Prostate gland (tissue), 2 donors: ENCODE measurements around the gene ZBTB5.

ENCODE experiments used
- CTCF ChIP-seq, 4 experiments: fragments of 200-600 bp in 2 of 4; fragments of 450-650 bp in 2 of 4; sonication (generic) in 2 of 4; IDR thresholded peaks; 1 replicate in 3 of 4; 2 replicates in 1 of 4; pipeline ENCODE4 v1.5.1; 2016 to 2019; ENCODE audit warnings: antibody characterized with exemption in 4 of 4, mild to moderate bottlenecking in 2 of 4, moderate library complexity in 2 of 4
- POLR2AphosphoS5 ChIP-seq: sonication (generic); formaldehyde crosslinking; IDR thresholded peaks from one replicate; pipeline ENCODE4 v1.6.1; 2017; ENCODE audit warnings: antibody characterized with exemption

GRCh38 chr9:37437010-37437409 lies 28.2 kb downstream of the ZBTB5 start:
- no peak for TF ChIP-seq POLR2AphosphoS5
- no peak for TF ChIP-seq CTCF (IDR thresholded peaks at IDR 0.05)
